OCI-LY3 (cell line): Measurements from ENCODE around the gene NOP16.
A peak's percentile ranks its signal among the peaks of the same experiment; 100 is the strongest.

ENCODE experiments used
- H2AFZ ChIP-seq: fragments of 200-600, 300-600 bp; shearing (Covaris generic); 2 replicates; pipeline ENCODE4 v1.6.0; 2014; ENCODE audit warnings: antibody characterized with exemption, low read depth, low read length
- H3K27ac ChIP-seq: fragments of 200-600, 300-600 bp; sonication (generic); 2 replicates; pipeline ENCODE4 v1.5.1; 2014; ENCODE audit warnings: mild to moderate bottlenecking, low read length, moderate library complexity, mixed read lengths
- H3K27me3 ChIP-seq: fragments of 200-600, 300-600 bp; sonication (generic); 2 replicates; pipeline ENCODE4 v1.6.1; 2014; ENCODE audit warnings: low read depth, low read length, mixed read lengths
- H3K36me3 ChIP-seq: fragments of 200-600, 300-600 bp; sonication (generic); replicated peaks from 2 replicates; pipeline ENCODE3; 2014; ENCODE audit warnings: low read depth, low read length, mixed read lengths
- H3K4me1 ChIP-seq: fragments of 300-600, 200-600 bp; sonication (generic); 2 replicates; pipeline ENCODE4 v1.6.1; 2014; ENCODE audit warnings: low read length, mixed read lengths
- H3K4me2 ChIP-seq: fragments of 200-600, 300-600 bp; sonication (generic); 2 replicates; pipeline ENCODE4 v1.6.1; 2014; ENCODE audit warnings: low read length, mixed read lengths
- H3K4me3 ChIP-seq: fragments of 300-600, 200-600 bp; sonication (generic); 2 replicates; pipeline ENCODE4 v1.5.1; 2014; ENCODE audit warnings: antibody characterized with exemption, mild to moderate bottlenecking, low read length, moderate library complexity
- H3K79me2 ChIP-seq: fragments of 300-600, 200-600 bp; shearing (Covaris generic); 2 replicates; pipeline ENCODE4 v1.6.1; 2014; ENCODE audit warnings: mild to moderate bottlenecking, low read length, mixed read lengths
- H3K9ac ChIP-seq: fragments of 300-600, 200-600 bp; shearing (Covaris generic); 2 replicates; pipeline ENCODE4 v1.6.0; 2014; ENCODE audit warnings: mild to moderate bottlenecking, low read length, moderate library complexity
- H3K9me3 ChIP-seq: fragments of 200-600, 300-600 bp; shearing (Covaris generic); 2 replicates; pipeline ENCODE4 v1.6.1; 2014; ENCODE audit warnings: low read length, mixed read lengths; ENCODE audit not compliant: insufficient read depth
- H4K20me1 ChIP-seq: fragments of 200-600, 300-600 bp; sonication (generic); 2 replicates; pipeline ENCODE4 v1.6.1; 2016; ENCODE audit warnings: low read length, mixed read lengths; ENCODE audit not compliant: insufficient read depth
- CTCF ChIP-seq: fragments of 200-600, 300-600 bp; sonication (generic); IDR thresholded peaks from 2 replicates; pipeline ENCODE4 v1.5.1; 2014; ENCODE audit warnings: antibody characterized with exemption, low read length, low read depth
- EZH2phosphoT487 ChIP-seq: fragments of 200-600 bp; shearing (Covaris generic); IDR thresholded peaks from 2 replicates; pipeline ENCODE4 v1.6.1; 2018; ENCODE audit warnings: antibody characterized with exemption, mixed run types, low read depth

Gene NOP16

GRCh38 chr5:176386491-176386890 lies 1.9 kb downstream of the NOP16 start:
- H3K9ac ChIP-seq = peak overlapping the region; percentile 98; the same call in 1 of the 2 replicates
- H3K27me3 ChIP-seq = no peaks in the 10 kb centered on the region
- no peaks in the 10 kb centered on the region for H4K20me1 ChIP-seq
- H3K79me2 ChIP-seq = peaks cover 61% of the 10 kb centered on the region
- H3K36me3 ChIP-seq = peaks cover 64% of the 10 kb centered on the region
- no peak overlapping the region for H2AFZ ChIP-seq
- peaks cover 11% of the 10 kb centered on the region for H3K4me1 ChIP-seq
- H3K9me3 ChIP-seq = no peaks in the 10 kb centered on the region
- H3K4me3 ChIP-seq = peak overlapping the region; percentile 96
- no peak overlapping the region for H3K27ac ChIP-seq
- TF ChIP-seq CTCF (no peak), EZH2phosphoT487 (no peak)
- H3K4me2 ChIP-seq = peak overlapping the region; percentile 96

GRCh38 chr5:176384991-176385390 lies 3.4 kb downstream of the NOP16 start:
- Histone ChIP-seq H3K9me3 (no peaks in the 10 kb centered on the region), H3K9ac (no peak overlapping the region), H3K36me3 (peaks cover 60% of the 10 kb centered on the region), H3K27me3 (no peaks in the 10 kb centered on the region), H3K79me2 (peaks cover 48% of the 10 kb centered on the region), H3K4me1 (peaks cover 16% of the 10 kb centered on the region), H3K27ac (no peak overlapping the region), H4K20me1 (no peaks in the 10 kb centered on the region), H2AFZ (no peak overlapping the region), H3K4me3 (no peak overlapping the region), H3K4me2 (no peak overlapping the region)
- TF ChIP-seq CTCF (no peak), EZH2phosphoT487 (no peak)

- H3K36me3 ChIP-seq = peaks cover 62% of the 10 kb centered on the region
- H2AFZ ChIP-seq = no peak overlapping the region
- H3K4me2 ChIP-seq = no peak overlapping the region
- no peak overlapping the region for H3K4me3 ChIP-seq
- peaks cover 21% of the 10 kb centered on the region for H3K4me1 ChIP-seq
- H4K20me1 ChIP-seq = no peaks in the 10 kb centered on the region
- H3K9me3 ChIP-seq = no peaks in the 10 kb centered on the region
- TF ChIP-seq EZH2phosphoT487 = no peak
- TF ChIP-seq CTCF = no peak
- H3K9ac ChIP-seq = no peak overlapping the region
- H3K27ac ChIP-seq = no peak overlapping the region
- H3K79me2 ChIP-seq = peaks cover 43% of the 10 kb centered on the region
- no peaks in the 10 kb centered on the region for H3K27me3 ChIP-seq
These were observed 4.0 kb downstream of the NOP16 start for GRCh38 chr5:176384366-176384930.

GRCh38 chr5:176383961-176384360 lies 4.4 kb downstream of the NOP16 start:
- no peak overlapping the region for H3K4me3 ChIP-seq
- H3K4me2 ChIP-seq = no peak overlapping the region
- H2AFZ ChIP-seq = no peak overlapping the region
- no peak for TF ChIP-seq CTCF
- no peak for TF ChIP-seq EZH2phosphoT487
- H4K20me1 ChIP-seq = no peaks in the 10 kb centered on the region
- peaks cover 66% of the 10 kb centered on the region for H3K36me3 ChIP-seq
- H3K9me3 ChIP-seq = no peaks in the 10 kb centered on the region
- peaks cover 40% of the 10 kb centered on the region for H3K79me2 ChIP-seq
- no peak overlapping the region for H3K9ac ChIP-seq
- no peak overlapping the region for H3K27ac ChIP-seq
- H3K4me1 ChIP-seq = peaks cover 21% of the 10 kb centered on the region
- H3K27me3 ChIP-seq = no peaks in the 10 kb centered on the region
